ENCODE data around the gene ARHGAP6.

DNA sequence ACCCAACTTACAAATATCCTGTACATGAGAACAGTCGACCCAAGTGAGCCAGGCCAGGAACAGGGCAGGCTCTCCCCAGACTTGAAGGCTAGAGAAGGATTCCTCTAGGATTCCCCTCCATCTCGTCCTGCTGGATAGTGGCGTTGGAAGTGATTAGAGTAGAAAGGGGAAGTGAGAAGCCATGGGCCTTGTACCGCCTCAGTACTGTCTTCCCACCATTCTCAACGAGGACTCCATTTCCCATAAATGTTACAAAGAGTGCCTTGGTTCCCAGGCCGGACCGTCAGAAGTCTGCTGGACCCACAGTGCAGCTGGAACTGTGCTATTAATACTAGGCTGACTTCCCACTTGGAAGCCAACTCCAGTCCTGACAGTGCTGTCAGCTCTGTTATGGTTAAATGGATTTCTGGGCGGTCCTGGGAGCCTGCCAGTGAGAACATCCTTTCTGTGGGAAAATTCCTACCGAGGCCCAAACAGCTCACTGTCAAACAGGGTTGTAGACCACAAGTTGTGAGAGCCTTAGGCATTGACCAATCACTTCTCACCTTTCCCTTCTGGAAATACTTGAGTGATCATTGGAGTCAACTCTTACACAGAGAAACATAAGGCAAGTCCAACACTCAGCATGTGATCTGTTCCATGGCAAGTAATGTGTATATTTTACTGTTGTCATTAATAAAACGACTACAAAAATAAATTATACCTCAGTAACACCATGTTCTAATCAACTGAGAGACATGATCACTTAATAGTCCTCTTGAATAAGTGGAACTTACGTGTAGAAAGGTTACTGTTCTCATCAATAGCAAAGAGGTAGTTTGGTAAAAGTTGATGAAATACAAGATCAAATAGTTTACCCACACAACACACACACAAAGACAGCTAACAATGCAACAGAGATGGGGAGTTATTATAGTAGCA, 314.1 kb downstream of the ARHGAP6 start:
- TF ChIP-seq RNF2 (IDR thresholded peaks at IDR 0.05; ENCODE audit: borderline replicate concordance, low read depth): no peak
- no peak for TF ChIP-seq RFX5 (IDR thresholded peaks at IDR 0.05)
- TF ChIP-seq EHMT2 (IDR thresholded peaks at IDR 0.05; ENCODE audit: low read depth): no peak
- TF ChIP-seq, protein P1, sequence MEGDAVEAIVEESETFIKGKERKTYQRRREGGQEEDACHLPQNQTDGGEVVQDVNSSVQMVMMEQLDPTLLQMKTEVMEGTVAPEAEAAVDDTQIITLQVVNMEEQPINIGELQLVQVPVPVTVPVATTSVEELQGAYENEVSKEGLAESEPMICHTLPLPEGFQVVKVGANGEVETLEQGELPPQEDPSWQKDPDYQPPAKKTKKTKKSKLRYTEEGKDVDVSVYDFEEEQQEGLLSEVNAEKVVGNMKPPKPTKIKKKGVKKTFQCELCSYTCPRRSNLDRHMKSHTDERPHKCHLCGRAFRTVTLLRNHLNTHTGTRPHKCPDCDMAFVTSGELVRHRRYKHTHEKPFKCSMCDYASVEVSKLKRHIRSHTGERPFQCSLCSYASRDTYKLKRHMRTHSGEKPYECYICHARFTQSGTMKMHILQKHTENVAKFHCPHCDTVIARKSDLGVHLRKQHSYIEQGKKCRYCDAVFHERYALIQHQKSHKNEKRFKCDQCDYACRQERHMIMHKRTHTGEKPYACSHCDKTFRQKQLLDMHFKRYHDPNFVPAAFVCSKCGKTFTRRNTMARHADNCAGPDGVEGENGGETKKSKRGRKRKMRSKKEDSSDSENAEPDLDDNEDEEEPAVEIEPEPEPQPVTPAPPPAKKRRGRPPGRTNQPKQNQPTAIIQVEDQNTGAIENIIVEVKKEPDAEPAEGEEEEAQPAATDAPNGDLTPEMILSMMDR (IDR thresholded peaks at IDR 0.05): no peak
- no peak for TF ChIP-seq RAD21 (conservative IDR thresholded peaks at IDR 0.05 in 1 of 2, IDR thresholded peaks at IDR 0.05 in 1 of 2)

All from A549 (cell line).